ENCODE results near the gene EIPR1. TPM values are rescaled to one million over a fixed set of nuclear protein-coding genes. Genes with fewer than 3 reads are reported as not detected.

EIPR1 gene
- total and polyA plus RNA-seq, 2 experiments from 2014 or later: 17.4 to 46.3 TPM

GRCh38 chr2:3202926-3203325, 174.7 kb downstream of the EIPR1 start (continued):
- TF ChIP-seq, protein P1, sequence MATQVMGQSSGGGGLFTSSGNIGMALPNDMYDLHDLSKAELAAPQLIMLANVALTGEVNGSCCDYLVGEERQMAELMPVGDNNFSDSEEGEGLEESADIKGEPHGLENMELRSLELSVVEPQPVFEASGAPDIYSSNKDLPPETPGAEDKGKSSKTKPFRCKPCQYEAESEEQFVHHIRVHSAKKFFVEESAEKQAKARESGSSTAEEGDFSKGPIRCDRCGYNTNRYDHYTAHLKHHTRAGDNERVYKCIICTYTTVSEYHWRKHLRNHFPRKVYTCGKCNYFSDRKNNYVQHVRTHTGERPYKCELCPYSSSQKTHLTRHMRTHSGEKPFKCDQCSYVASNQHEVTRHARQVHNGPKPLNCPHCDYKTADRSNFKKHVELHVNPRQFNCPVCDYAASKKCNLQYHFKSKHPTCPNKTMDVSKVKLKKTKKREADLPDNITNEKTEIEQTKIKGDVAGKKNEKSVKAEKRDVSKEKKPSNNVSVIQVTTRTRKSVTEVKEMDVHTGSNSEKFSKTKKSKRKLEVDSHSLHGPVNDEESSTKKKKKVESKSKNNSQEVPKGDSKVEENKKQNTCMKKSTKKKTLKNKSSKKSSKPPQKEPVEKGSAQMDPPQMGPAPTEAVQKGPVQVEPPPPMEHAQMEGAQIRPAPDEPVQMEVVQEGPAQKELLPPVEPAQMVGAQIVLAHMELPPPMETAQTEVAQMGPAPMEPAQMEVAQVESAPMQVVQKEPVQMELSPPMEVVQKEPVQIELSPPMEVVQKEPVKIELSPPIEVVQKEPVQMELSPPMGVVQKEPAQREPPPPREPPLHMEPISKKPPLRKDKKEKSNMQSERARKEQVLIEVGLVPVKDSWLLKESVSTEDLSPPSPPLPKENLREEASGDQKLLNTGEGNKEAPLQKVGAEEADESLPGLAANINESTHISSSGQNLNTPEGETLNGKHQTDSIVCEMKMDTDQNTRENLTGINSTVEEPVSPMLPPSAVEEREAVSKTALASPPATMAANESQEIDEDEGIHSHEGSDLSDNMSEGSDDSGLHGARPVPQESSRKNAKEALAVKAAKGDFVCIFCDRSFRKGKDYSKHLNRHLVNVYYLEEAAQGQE (IDR thresholded peaks at IDR 0.05; ENCODE audit: unreplicated experiment): no peak
- TF ChIP-seq NANOG (IDR thresholded peaks at IDR 0.05; ENCODE audit: borderline replicate concordance) (no peak), EZH2phosphoT487 (IDR thresholded peaks at IDR 0.05; ENCODE audit: unreplicated experiment) (no peak), JUNB (IDR thresholded peaks at IDR 0.05; ENCODE audit: unreplicated experiment) (no peak), EZH2 (IDR thresholded peaks at IDR 0.05; ENCODE audit: low read depth, unreplicated experiment) (no peak), STAT1 (IDR thresholded peaks at IDR 0.05; ENCODE audit: unreplicated experiment) (no peak)

DNA sequence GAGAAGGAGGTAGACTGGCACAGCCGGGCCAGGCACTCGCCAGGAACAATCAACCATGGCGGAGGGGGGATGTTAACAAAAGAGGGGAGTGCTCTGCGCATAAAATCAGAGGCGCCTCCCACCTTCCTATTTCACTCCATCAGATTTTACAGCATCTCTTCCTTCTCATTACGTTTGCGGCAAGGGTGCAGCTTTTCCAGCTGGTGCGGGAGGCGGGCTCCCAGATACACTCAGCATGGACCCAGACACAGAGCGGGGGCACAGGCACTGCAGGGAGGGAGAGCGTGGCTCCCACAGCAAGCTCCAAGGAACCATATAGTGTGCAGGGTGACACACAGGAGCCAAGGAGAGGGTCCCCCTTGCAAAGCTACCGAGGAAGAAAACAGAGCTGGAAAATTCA, 176.3 kb downstream of the EIPR1 start:
- H3K4me3 Mint-ChIP-seq: no peak overlapping the region
- H3K27me3 Mint-ChIP-seq (ENCODE audit: insufficient read depth, low read depth, poor library complexity): peaks cover 15% of the 10 kb centered on the region
- Histone ChIP-seq H3K36me3 (ENCODE audit: insufficient read depth) (no peaks in the 10 kb centered on the region), H3K4me2 (no peak overlapping the region), H3F3A (replicated peaks; ENCODE audit: low read depth) (no peaks in the 10 kb centered on the region), H2AFZ (no peak overlapping the region), H3K27me3 (ENCODE audit: insufficient read depth) (no peaks in the 10 kb centered on the region), H3K79me2 (replicated peaks; ENCODE audit: insufficient read depth) (no peaks in the 10 kb centered on the region), H3K4me3 (no peak overlapping the region), H3K4me1 (ENCODE audit: insufficient read depth) (peaks cover 9% of the 10 kb centered on the region; the same call in 1 of the 2 replicates), H4K20me1 (replicated peaks; ENCODE audit: insufficient read depth) (no peaks in the 10 kb centered on the region), H3K9me2 (ENCODE audit: insufficient read depth) (no peaks in the 10 kb centered on the region), H3K27ac (ENCODE audit: low read depth) (no peak overlapping the region)
- peaks cover 18% of the 10 kb centered on the region for H3K9me3 Mint-ChIP-seq
- ATAC-seq (no peak), DNase-seq (ENCODE audit: low spot score) (no peak)
- H3K4me1 Mint-ChIP-seq: peaks cover 52% of the 10 kb centered on the region
- H3K36me3 Mint-ChIP-seq (ENCODE audit: low read depth): peaks cover 23% of the 10 kb centered on the region
- H3K27ac Mint-ChIP-seq: peak overlapping the region; percentile 16; the same call in 1 of the 2 replicates
- no peak for TF ChIP-seq STAT1 (IDR thresholded peaks at IDR 0.05; ENCODE audit: unreplicated experiment)
- no peak for TF ChIP-seq ZNF331 (CRISPR knock-in tag; IDR thresholded peaks at IDR 0.05; ENCODE audit: low read depth)
- TF ChIP-seq CREB1 (CRISPR knock-in tag; IDR thresholded peaks at IDR 0.05; ENCODE audit: low read depth): no peak
- TF ChIP-seq, protein P2, sequence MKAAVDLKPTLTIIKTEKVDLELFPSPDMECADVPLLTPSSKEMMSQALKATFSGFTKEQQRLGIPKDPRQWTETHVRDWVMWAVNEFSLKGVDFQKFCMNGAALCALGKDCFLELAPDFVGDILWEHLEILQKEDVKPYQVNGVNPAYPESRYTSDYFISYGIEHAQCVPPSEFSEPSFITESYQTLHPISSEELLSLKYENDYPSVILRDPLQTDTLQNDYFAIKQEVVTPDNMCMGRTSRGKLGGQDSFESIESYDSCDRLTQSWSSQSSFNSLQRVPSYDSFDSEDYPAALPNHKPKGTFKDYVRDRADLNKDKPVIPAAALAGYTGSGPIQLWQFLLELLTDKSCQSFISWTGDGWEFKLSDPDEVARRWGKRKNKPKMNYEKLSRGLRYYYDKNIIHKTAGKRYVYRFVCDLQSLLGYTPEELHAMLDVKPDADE (IDR thresholded peaks at IDR 0.05): no peak
- TF ChIP-seq, protein P3, sequence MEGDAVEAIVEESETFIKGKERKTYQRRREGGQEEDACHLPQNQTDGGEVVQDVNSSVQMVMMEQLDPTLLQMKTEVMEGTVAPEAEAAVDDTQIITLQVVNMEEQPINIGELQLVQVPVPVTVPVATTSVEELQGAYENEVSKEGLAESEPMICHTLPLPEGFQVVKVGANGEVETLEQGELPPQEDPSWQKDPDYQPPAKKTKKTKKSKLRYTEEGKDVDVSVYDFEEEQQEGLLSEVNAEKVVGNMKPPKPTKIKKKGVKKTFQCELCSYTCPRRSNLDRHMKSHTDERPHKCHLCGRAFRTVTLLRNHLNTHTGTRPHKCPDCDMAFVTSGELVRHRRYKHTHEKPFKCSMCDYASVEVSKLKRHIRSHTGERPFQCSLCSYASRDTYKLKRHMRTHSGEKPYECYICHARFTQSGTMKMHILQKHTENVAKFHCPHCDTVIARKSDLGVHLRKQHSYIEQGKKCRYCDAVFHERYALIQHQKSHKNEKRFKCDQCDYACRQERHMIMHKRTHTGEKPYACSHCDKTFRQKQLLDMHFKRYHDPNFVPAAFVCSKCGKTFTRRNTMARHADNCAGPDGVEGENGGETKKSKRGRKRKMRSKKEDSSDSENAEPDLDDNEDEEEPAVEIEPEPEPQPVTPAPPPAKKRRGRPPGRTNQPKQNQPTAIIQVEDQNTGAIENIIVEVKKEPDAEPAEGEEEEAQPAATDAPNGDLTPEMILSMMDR (conservative IDR thresholded peaks at IDR 0.05; ENCODE audit: low read depth in 2 of 2): no peak
- no peak for TF ChIP-seq ZNF114 (CRISPR knock-in tag; IDR thresholded peaks at IDR 0.05)
- no peak for TF ChIP-seq NANOG (IDR thresholded peaks at IDR 0.05; ENCODE audit: borderline replicate concordance)
- no peak for TF ChIP-seq EZH2phosphoT487 (IDR thresholded peaks at IDR 0.05; ENCODE audit: unreplicated experiment)
- TF ChIP-seq EZH2 (IDR thresholded peaks at IDR 0.05; ENCODE audit: low read depth, unreplicated experiment): no peak
- TF ChIP-seq, protein P4, sequence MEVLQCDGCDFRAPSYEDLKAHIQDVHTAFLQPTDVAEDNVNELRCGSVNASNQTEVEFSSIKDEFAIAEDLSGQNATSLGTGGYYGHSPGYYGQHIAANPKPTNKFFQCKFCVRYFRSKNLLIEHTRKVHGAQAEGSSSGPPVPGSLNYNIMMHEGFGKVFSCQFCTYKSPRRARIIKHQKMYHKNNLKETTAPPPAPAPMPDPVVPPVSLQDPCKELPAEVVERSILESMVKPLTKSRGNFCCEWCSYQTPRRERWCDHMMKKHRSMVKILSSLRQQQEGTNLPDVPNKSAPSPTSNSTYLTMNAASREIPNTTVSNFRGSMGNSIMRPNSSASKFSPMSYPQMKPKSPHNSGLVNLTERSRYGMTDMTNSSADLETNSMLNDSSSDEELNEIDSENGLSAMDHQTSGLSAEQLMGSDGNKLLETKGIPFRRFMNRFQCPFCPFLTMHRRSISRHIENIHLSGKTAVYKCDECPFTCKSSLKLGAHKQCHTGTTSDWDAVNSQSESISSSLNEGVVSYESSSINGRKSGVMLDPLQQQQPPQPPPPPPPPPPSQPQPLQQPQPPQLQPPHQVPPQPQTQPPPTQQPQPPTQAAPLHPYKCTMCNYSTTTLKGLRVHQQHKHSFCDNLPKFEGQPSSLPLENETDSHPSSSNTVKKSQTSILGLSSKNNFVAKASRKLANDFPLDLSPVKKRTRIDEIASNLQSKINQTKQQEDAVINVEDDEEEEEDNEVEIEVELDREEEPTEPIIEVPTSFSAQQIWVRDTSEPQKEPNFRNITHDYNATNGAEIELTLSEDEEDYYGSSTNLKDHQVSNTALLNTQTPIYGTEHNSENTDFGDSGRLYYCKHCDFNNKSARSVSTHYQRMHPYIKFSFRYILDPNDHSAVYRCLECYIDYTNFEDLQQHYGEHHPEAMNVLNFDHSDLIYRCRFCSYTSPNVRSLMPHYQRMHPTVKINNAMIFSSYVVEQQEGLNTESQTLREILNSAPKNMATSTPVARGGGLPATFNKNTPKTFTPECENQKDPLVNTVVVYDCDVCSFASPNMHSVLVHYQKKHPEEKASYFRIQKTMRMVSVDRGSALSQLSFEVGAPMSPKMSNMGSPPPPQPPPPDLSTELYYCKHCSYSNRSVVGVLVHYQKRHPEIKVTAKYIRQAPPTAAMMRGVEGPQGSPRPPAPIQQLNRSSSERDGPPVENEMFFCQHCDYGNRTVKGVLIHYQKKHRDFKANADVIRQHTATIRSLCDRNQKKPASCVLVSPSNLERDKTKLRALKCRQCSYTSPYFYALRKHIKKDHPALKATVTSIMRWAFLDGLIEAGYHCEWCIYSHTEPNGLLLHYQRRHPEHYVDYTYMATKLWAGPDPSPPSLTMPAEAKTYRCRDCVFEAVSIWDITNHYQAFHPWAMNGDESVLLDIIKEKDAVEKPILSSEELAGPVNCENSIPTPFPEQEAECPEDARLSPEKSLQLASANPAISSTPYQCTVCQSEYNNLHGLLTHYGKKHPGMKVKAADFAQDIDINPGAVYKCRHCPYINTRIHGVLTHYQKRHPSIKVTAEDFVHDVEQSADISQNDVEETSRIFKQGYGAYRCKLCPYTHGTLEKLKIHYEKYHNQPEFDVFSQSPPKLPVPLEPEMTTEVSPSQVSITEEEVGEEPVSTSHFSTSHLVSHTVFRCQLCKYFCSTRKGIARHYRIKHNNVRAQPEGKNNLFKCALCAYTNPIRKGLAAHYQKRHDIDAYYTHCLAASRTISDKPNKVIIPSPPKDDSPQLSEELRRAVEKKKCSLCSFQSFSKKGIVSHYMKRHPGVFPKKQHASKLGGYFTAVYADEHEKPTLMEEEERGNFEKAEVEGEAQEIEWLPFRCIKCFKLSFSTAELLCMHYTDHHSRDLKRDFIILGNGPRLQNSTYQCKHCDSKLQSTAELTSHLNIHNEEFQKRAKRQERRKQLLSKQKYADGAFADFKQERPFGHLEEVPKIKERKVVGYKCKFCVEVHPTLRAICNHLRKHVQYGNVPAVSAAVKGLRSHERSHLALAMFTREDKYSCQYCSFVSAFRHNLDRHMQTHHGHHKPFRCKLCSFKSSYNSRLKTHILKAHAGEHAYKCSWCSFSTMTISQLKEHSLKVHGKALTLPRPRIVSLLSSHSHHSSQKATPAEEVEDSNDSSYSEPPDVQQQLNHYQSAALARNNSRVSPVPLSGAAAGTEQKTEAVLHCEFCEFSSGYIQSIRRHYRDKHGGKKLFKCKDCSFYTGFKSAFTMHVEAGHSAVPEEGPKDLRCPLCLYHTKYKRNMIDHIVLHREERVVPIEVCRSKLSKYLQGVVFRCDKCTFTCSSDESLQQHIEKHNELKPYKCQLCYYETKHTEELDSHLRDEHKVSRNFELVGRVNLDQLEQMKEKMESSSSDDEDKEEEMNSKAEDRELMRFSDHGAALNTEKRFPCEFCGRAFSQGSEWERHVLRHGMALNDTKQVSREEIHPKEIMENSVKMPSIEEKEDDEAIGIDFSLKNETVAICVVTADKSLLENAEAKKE (CRISPR knock-in tag; IDR thresholded peaks at IDR 0.05): no peak
- TF ChIP-seq JUNB (IDR thresholded peaks at IDR 0.05; ENCODE audit: unreplicated experiment): no peak
- no peak for TF ChIP-seq POLR2AphosphoS5 (IDR thresholded peaks at IDR 0.05; ENCODE audit: low read depth)
